OCI-LY7 (cell line): ENCODE measurements around the gene SUPT5H.

Experiments used
- CTCF ChIP-seq: fragments of 200-600 bp; sonication (generic); conservative IDR thresholded peaks from 2 replicates; pipeline ENCODE4 v1.5.1; 2014; ENCODE audit warnings: mild to moderate bottlenecking, antibody characterized with exemption, low read length, moderate library complexity, mixed read lengths
- EZH2phosphoT487 ChIP-seq: fragments of 200-600 bp; sonication (generic); IDR thresholded peaks from 2 replicates; pipeline ENCODE4 v1.6.1; 2018; ENCODE audit warnings: low read depth, borderline replicate concordance, mild to moderate bottlenecking, mixed run types, antibody characterized with exemption, low read length, moderate library complexity, mixed read lengths

DNA sequence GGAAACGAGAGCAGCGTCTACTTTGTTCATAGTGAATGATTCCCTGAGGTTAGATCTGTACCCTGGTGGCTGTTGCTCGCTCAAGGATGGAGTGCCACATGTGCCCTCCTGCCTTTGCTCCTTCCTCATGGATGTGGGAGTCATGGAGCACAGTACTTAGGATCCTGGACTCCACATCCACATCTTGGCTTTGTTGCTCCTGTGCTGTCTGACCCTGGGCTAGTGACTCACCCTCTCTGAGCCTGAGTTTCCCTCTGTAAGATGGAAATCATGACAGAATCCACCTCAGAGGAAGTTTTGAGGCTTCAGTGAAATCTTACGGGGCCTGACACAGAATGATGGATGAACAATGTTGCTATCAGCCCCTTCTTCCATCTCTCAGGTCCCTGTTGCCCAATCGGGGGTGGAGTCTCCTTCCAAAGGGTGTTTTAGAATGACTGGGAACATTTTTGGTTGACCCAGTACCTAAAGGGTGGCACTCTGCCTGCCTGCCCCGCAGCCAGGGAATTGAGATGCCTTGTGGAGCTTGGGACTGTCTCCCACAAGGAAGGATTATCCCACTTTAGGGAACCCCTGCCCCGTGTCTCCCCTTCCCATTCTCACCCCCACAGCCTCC, 25.4 kb downstream of the SUPT5H start:
- no peak for TF ChIP-seq CTCF
- TF ChIP-seq EZH2phosphoT487, result no peak
